ENCODE results near the gene AMIGO2.

DNA sequence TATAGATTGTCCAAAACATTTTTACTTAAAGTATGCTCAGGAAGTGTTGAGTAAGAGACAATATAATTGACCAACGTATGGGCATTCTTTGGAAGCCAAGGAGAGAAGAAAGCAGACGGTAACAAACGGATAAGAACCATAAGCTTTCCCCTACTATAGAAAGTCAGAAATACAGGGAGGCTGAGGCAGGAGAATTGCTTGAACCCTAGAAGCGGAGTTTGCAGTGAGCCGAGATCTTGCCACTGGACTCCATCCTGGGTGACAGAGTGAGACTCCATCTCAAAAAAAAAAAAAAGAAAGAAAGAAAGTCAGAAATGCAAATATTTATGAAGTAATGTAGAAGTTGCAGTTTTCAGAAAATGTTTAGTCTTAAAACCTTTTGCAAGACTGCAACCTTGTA, 51.6 kb downstream of the AMIGO2 start:
- no peak for TF ChIP-seq EP300 (IDR thresholded peaks at IDR 0.05)
- no peak for TF ChIP-seq POLR2A (IDR thresholded peaks at IDR 0.05)
- TF ChIP-seq, protein P1, sequence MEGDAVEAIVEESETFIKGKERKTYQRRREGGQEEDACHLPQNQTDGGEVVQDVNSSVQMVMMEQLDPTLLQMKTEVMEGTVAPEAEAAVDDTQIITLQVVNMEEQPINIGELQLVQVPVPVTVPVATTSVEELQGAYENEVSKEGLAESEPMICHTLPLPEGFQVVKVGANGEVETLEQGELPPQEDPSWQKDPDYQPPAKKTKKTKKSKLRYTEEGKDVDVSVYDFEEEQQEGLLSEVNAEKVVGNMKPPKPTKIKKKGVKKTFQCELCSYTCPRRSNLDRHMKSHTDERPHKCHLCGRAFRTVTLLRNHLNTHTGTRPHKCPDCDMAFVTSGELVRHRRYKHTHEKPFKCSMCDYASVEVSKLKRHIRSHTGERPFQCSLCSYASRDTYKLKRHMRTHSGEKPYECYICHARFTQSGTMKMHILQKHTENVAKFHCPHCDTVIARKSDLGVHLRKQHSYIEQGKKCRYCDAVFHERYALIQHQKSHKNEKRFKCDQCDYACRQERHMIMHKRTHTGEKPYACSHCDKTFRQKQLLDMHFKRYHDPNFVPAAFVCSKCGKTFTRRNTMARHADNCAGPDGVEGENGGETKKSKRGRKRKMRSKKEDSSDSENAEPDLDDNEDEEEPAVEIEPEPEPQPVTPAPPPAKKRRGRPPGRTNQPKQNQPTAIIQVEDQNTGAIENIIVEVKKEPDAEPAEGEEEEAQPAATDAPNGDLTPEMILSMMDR (IDR thresholded peaks at IDR 0.05): no peak
- TF ChIP-seq POLR2AphosphoS5 (IDR thresholded peaks at IDR 0.05): no peak

Data from stomach (tissue), 4 donors.